Endothelial cell of umbilical vein (primary cell): ENCODE results near the gene ZNF423. TPM values are rescaled to one million over a fixed set of nuclear protein-coding genes. Genes with fewer than 3 reads are reported as not detected.

Source experiments
- BruUV-seq: library from RNA; stranded (reverse); fragments of 400-500 nt; replicated peaks from 2 replicates; lab custom pipeline; 2021; lab: Mats Ljungman, UMichigan
- CTCF ChIA-PET: fragments of 300-600, 350-600 bp; sonication (Branson Sonifier 250); formaldehyde crosslinking; loops from one replicate; lab custom pipeline; 2021; ENCODE audit warnings: antibody characterized with exemption, inconsistent platforms; lab: Charles Lee
- POLR2A ChIA-PET: fragments of 300-600, 350-600 bp; sonication (Branson Sonifier 250); formaldehyde crosslinking; loops from one replicate; lab custom pipeline; 2021; ENCODE audit warnings: antibody characterized with exemption, inconsistent platforms; lab: Charles Lee
- DNase-seq: peaks from one replicate; pipeline ENCODE4 v3.0.0-alpha.2; 2011; ENCODE audit warnings: low read depth, low spot score
- FAIRE-seq: peaks from 2 replicates; lab custom pipeline; 2011; peaks lifted over from hg19 to GRCh38; lab: Jason Lieb, UNC
- H2AFZ ChIP-seq: 2 replicates; pipeline ENCODE4 v1.6.0; 2012; ENCODE audit warnings: low read depth, low read length, control low read depth, inconsistent platforms
- H3K27ac ChIP-seq: 2 replicates; pipeline ENCODE4 v1.5.1; 2011; ENCODE audit warnings: low read depth, mild to moderate bottlenecking, control low read depth, low read length, moderate library complexity; ENCODE audit not compliant: insufficient read depth
- H3K27me3 ChIP-seq, 2 experiments: 2 replicates each; pipeline versions ENCODE4 v1.6.0 to v1.6.1; 2011; ENCODE audit warnings: low read length in 2 of 2, mixed read lengths in 1 of 2; ENCODE audit not compliant: control insufficient read depth in 2 of 2, insufficient read depth in 2 of 2
- H3K36me3 ChIP-seq, 2 experiments: 2 replicates in 1 of 2; 3 replicates in 1 of 2; pipeline ENCODE4 v1.5.1; 2011; ENCODE audit warnings: low read length in 2 of 2, mild to moderate bottlenecking in 1 of 2, moderate library complexity in 1 of 2; ENCODE audit not compliant: control insufficient read depth in 2 of 2, insufficient read depth in 2 of 2; ENCODE audit errors: extremely low read depth in 1 of 2
- H3K4me1 ChIP-seq: 3 replicates; pipeline ENCODE4 v1.5.1; 2011; ENCODE audit warnings: mild to moderate bottlenecking, low read length; ENCODE audit not compliant: control insufficient read depth, insufficient read depth; ENCODE audit errors: extremely low read depth
- H3K4me2 ChIP-seq: 2 replicates; pipeline ENCODE4 v1.6.1; 2011; ENCODE audit warnings: low read length, control low read depth, mixed read lengths; ENCODE audit not compliant: insufficient read depth
- H3K4me3 ChIP-seq, 3 experiments: fragments of 200-600 bp in 1 of 3; sonication (generic), shearing (Covaris generic) in 1 of 3; replicated peaks in 1 of 3; 2 replicates each; pipeline ENCODE4 v1.5.1; 2011 to 2016; ENCODE audit warnings: control low read depth in 3 of 3, low read length in 3 of 3, mild to moderate bottlenecking in 2 of 3, inconsistent platforms in 1 of 3, low read depth in 1 of 3, moderate library complexity in 1 of 3; ENCODE audit not compliant: insufficient read depth in 1 of 3
- H3K79me2 ChIP-seq: 2 replicates; pipeline ENCODE4 v1.6.0; 2012; ENCODE audit warnings: low read length, inconsistent platforms; ENCODE audit not compliant: control insufficient read depth, insufficient read depth
- H3K9ac ChIP-seq: replicated peaks from 2 replicates; pipeline ENCODE3; 2011; ENCODE audit warnings: low read length, control low read depth; ENCODE audit not compliant: insufficient read depth; ENCODE audit errors: extremely low read depth
- H3K9me1 ChIP-seq: replicated peaks from 3 replicates; pipeline ENCODE4 v1.6.0; 2011; ENCODE audit warnings: mild to moderate bottlenecking, low read length; ENCODE audit not compliant: control insufficient read depth, insufficient read depth; ENCODE audit errors: extremely low read depth
- H3K9me3 ChIP-seq: replicated peaks from 2 replicates; pipeline ENCODE4 v1.5.1; 2012; ENCODE audit warnings: low read length, inconsistent platforms; ENCODE audit not compliant: control insufficient read depth, insufficient read depth
- H4K20me1 ChIP-seq: replicated peaks from 2 replicates; pipeline ENCODE3; 2011; ENCODE audit warnings: mild to moderate bottlenecking, low read length; ENCODE audit not compliant: control insufficient read depth, insufficient read depth; ENCODE audit errors: extremely low read depth
- CTCF ChIP-seq, 2 donors: IDR thresholded peaks; 1 replicate in 1 of 2; 2 replicates in 1 of 2; pipeline ENCODE4 v1.5.1; 2011; ENCODE audit warnings: low read length in 2 of 2, mild to moderate bottlenecking in 2 of 2, moderate library complexity in 2 of 2, control low read depth in 1 of 2, inconsistent platforms in 1 of 2, low read depth in 1 of 2; ENCODE audit not compliant: insufficient read depth in 1 of 2; ENCODE audit errors: extremely low read depth in 1 of 2
- EZH2 ChIP-seq: IDR thresholded peaks from 2 replicates; pipeline ENCODE4 v1.6.1; 2012; ENCODE audit warnings: borderline replicate concordance, low read depth, mild to moderate bottlenecking, moderate library complexity, low read length, inconsistent platforms; ENCODE audit not compliant: severe bottlenecking
- FOS ChIP-seq: IDR thresholded peaks from 2 replicates; pipeline ENCODE4 v1.6.1; 2011; ENCODE audit warnings: mild to moderate bottlenecking, low read length, moderate library complexity, borderline replicate concordance; ENCODE audit not compliant: insufficient read depth
- GATA2 ChIP-seq: IDR thresholded peaks from 2 replicates; pipeline ENCODE4 v1.7.0; 2011; ENCODE audit warnings: low read depth, mild to moderate bottlenecking, moderate library complexity, mixed read lengths, low read length; ENCODE audit not compliant: insufficient read length, insufficient read depth
- JUN ChIP-seq: IDR thresholded peaks from 2 replicates; pipeline ENCODE4 v1.6.1; 2011; ENCODE audit warnings: borderline replicate concordance, low read depth; ENCODE audit not compliant: insufficient read length, insufficient read depth
- MAX ChIP-seq: IDR thresholded peaks from 2 replicates; pipeline ENCODE4 v1.6.1; 2011; ENCODE audit not compliant: insufficient read depth, insufficient read length
- MYC ChIP-seq: IDR thresholded peaks from one replicate; pipeline ENCODE4 v1.6.1; 2011; ENCODE audit warnings: mild to moderate bottlenecking, low read depth, low read length
- POLR2A ChIP-seq: IDR thresholded peaks from 2 replicates; pipeline ENCODE4 v1.6.1; 2012; ENCODE audit warnings: low read depth, mild to moderate bottlenecking, control low read depth, low read length
- POLR2AphosphoS5 ChIP-seq: IDR thresholded peaks from 2 replicates; pipeline ENCODE4 v1.6.1; 2012; ENCODE audit warnings: low read depth, mild to moderate bottlenecking, control low read depth, low read length, moderate library complexity; ENCODE audit not compliant: insufficient read depth
- dilution Hi-C: fragments of 300-500 bp; cut with MboI; formaldehyde crosslinking; loops from one replicate; pipeline ENCODE4 v1.15.0; 2019; ENCODE audit warnings: low sequenced_read_pairs; ENCODE audit not compliant: extremely low pct_ligation_motif_present
- intact Hi-C: fragments of 100-400 bp; cut with micrococcal nuclease; formaldehyde crosslinking; loops from one replicate; pipeline ENCODE4 v1.10.0; 2022
- polyA plus RNA-seq, 4 experiments: library from polyadenylated mRNA; depleted of rRNA in 3 of 4; stranded (reverse) in 3 of 4; unstranded in 1 of 4; fragments of >200 nt; gene quantifications; 2 replicates each; pipeline versions ENCODE4 v1.2.1 to v1.2.3, GENCODE V29; 2011 to 2012; ENCODE audit warnings: missing spikeins in 1 of 4
- total RNA-seq: library from RNA; stranded (reverse); gene quantifications from 2 replicates; pipeline ENCODE4 v1.2.3, GENCODE V29; 2021

ZNF423 gene
- total and polyA plus RNA-seq, 2 donors (not counting 3 experiments of a cell fraction or from before 2014, with no cell fraction given) = 2.2 to 8.1 TPM

DNA sequence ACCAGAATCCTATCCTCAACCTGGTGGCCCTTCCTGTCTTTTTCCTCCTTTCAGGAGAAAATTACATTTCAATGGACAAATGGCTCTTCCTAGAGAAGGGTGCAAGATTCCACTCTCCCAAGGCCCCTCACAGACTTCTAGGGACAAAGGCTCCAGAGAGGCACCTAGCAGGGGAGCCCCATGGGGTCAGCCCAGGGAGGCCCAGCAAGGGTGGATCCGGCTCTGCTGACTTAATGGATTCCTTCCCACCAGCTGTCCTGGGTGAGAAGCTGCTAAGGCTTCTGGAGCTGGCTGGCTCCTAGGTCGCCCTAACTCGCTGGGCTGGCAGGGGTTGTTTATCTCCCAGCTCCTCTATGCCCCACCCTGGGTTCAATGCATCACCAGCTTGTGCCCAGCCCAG is 152.4 kb downstream of the ZNF423 start:
- POLR2A ChIA-PET = no interaction called here
- TF ChIP-seq MYC (no peak), POLR2AphosphoS5 (no peak), EZH2 (no peak), JUN (no peak), FOS (no peak), MAX (no peak)
- H3K4me3 ChIP-seq = no peak overlapping the region
- no peak overlapping the region for H3K4me2 ChIP-seq
- no peak for FAIRE-seq
- H3K27me3 ChIP-seq = peaks cover 5 to 9% of the 10 kb centered on the region in 2 experiments
- H3K4me1 ChIP-seq = no peaks in the 10 kb centered on the region
- intact Hi-C loops = loop anchor here (5.0 to 10.0 kb wide), 2 partner anchors 149 to 154 kb away; partner anchors contain the start of gene ZNF423
- no peaks in the 10 kb centered on the region for H4K20me1 ChIP-seq
- no peaks in the 10 kb centered on the region for H3K9me1 ChIP-seq
- no peak overlapping the region for H2AFZ ChIP-seq
- H3K27ac ChIP-seq = no peak overlapping the region
- no peaks in the 10 kb centered on the region for H3K9me3 ChIP-seq
- no peak for DNase-seq
- no peak overlapping the region for H3K9ac ChIP-seq
- BruUV-seq = no TSS peak
- dilution Hi-C loops = no loop called here
- H3K36me3 ChIP-seq = no peaks in the 10 kb centered on the region
- CTCF ChIA-PET = no interaction called here
- no peaks in the 10 kb centered on the region for H3K79me2 ChIP-seq

- dilution Hi-C loops (no loop called here), intact Hi-C loops (loop anchor here (5.0 to 10.0 kb wide), 2 partner anchors 147 to 155 kb away; partner anchors contain the start of gene ZNF423)
- H2AFZ ChIP-seq = no peak overlapping the region
- H3K27me3 ChIP-seq = peaks cover 11 to 15% of the 10 kb centered on the region in 2 experiments
- DNase-seq (no peak), FAIRE-seq (no peak)
- no peaks in the 10 kb centered on the region for H3K79me2 ChIP-seq
- no peaks in the 10 kb centered on the region for H3K36me3 ChIP-seq
- ChIA-PET POLR2A (no interaction called here), CTCF (interaction anchor here (1.0 to 1.6 kb wide), 2 partner anchors 145 to 210 kb away, joined by 3 to 5 read pairs; no protein-coding TSS in a partner anchor)
- no TSS peak for BruUV-seq
- H3K27ac ChIP-seq = no peak overlapping the region
- no peak overlapping the region for H3K4me2 ChIP-seq
- H3K9ac ChIP-seq = no peak overlapping the region
- H3K4me1 ChIP-seq = no peaks in the 10 kb centered on the region
- H3K9me3 ChIP-seq = no peaks in the 10 kb centered on the region
- H4K20me1 ChIP-seq = no peaks in the 10 kb centered on the region
- TF ChIP-seq POLR2AphosphoS5 (no peak), MYC (no peak), FOS (no peak), CTCF (IDR thresholded peaks at IDR 0.05; ENCODE audit: extremely low read depth in 1 of 2, insufficient read depth in 1 of 2, low read depth in 1 of 2, low read length in 2 of 2) (no peak), MAX (no peak), EZH2 (no peak), POLR2A (no peak), GATA2 (no peak), JUN (no peak)
- no peaks in the 10 kb centered on the region for H3K9me1 ChIP-seq
- H3K4me3 ChIP-seq = no peak overlapping the region
These were observed 154.0 kb downstream of the ZNF423 start for GRCh38 chr16:49701789-49702494.
